HEK293 (cell line): ENCODE results near the gene STK24.
"Not testable (repeated sequence)": the region's sequence is repeated elsewhere in the genome, so short reads cannot be mapped to it uniquely, and the experiment has no call there.

Experiments used
- CTCF ChIA-PET: fragments of 350-600 bp; formaldehyde crosslinking; extraction: SDS; loops from one replicate; lab custom pipeline; 2021; ENCODE audit warnings: antibody characterized with exemption; lab: Yijun Ruan, JAX
- POLR2A ChIA-PET: fragments of 300-600 bp; formaldehyde crosslinking; extraction: SDS; loops from one replicate; lab custom pipeline; 2020; ENCODE audit warnings: antibody characterized with exemption, inconsistent platforms; lab: Yijun Ruan, JAX
- H3K27ac ChIP-seq: fragments of 200-500 bp; sonication (Bioruptor generic); 2 replicates; pipeline ENCODE4 v1.5.1; 2014; ENCODE audit warnings: low read depth, low read length, control low read depth, inconsistent platforms; ENCODE audit errors: extremely low read depth
- H3K36me3 ChIP-seq, 2 experiments: fragments of 200-500 bp in 1 of 2; sonication (Bioruptor generic) in 1 of 2; 1 replicate in 1 of 2; 2 replicates in 1 of 2; pipeline ENCODE4 v1.5.1; 2014 to 2017; ENCODE audit warnings: inconsistent platforms in 2 of 2, low read length in 2 of 2; ENCODE audit not compliant: control insufficient read depth in 2 of 2, insufficient read depth in 1 of 2
- H3K4me1 ChIP-seq: fragments of 200-500 bp; sonication (Bioruptor generic); 2 replicates; pipeline ENCODE4 v1.5.1; 2014; ENCODE audit warnings: mild to moderate bottlenecking, low read length, inconsistent platforms; ENCODE audit not compliant: control insufficient read depth, insufficient read depth
- H3K4me3 ChIP-seq: 2 replicates; pipeline ENCODE4 v1.5.1; 2011; ENCODE audit warnings: low read depth, mild to moderate bottlenecking, control low read depth, low read length, moderate library complexity
- H3K9me3 ChIP-seq: fragments of 200-500 bp; sonication (Bioruptor generic); 2 replicates; pipeline ENCODE4 v1.5.1; 2014; ENCODE audit warnings: low read depth, low read length, inconsistent platforms; ENCODE audit not compliant: control insufficient read depth, insufficient read depth
- EGR2 ChIP-seq: fragments of 450-650 bp; formaldehyde crosslinking; IDR thresholded peaks from 2 replicates; pipeline ENCODE4 v1.5.1; 2016; ENCODE audit warnings: low read depth, missing biosample characterization, missing genetic modification characterization
- GLI4 ChIP-seq: fragments of 450-650 bp; formaldehyde crosslinking; IDR thresholded peaks from 2 replicates; pipeline ENCODE4 v1.5.1; 2016; ENCODE audit warnings: missing biosample characterization, missing genetic modification characterization
- OSR2 ChIP-seq: fragments of 450-650 bp; formaldehyde crosslinking; IDR thresholded peaks from 2 replicates; pipeline ENCODE4 v1.5.1; 2016; ENCODE audit warnings: missing biosample characterization, missing genetic modification characterization
- PRDM1 ChIP-seq: fragments of 450-650 bp; formaldehyde crosslinking; IDR thresholded peaks from 2 replicates; pipeline ENCODE4; 2016; ENCODE audit warnings: missing biosample characterization, missing genetic modification characterization
- ZNF350 ChIP-seq: fragments of 450-650 bp; formaldehyde crosslinking; IDR thresholded peaks from 2 replicates; pipeline ENCODE4 v1.5.0; 2017; ENCODE audit warnings: missing biosample characterization, mild to moderate bottlenecking, missing genetic modification characterization
- ZNF623 ChIP-seq: fragments of 450-650 bp; formaldehyde crosslinking; IDR thresholded peaks from 2 replicates; pipeline ENCODE4 v1.5.1; 2016; ENCODE audit warnings: missing biosample characterization, missing genetic modification characterization
- ZNF707 ChIP-seq: fragments of 450-650 bp; formaldehyde crosslinking; IDR thresholded peaks from 2 replicates; pipeline ENCODE4 v1.5.1; 2016; ENCODE audit warnings: missing biosample characterization, missing genetic modification characterization
- ZNF76 ChIP-seq: fragments of 450-650 bp; formaldehyde crosslinking; IDR thresholded peaks from 2 replicates; pipeline ENCODE4; 2016; ENCODE audit warnings: low read depth, missing biosample characterization, missing genetic modification characterization, borderline replicate concordance
- ZNF843 ChIP-seq: fragments of 450-650 bp; formaldehyde crosslinking; IDR thresholded peaks from 2 replicates; pipeline ENCODE4 v1.5.1; 2016; ENCODE audit warnings: missing biosample characterization, missing genetic modification characterization
- TF ChIP-seq, protein P1 (sequence below): fragments of 450-650 bp; formaldehyde crosslinking; IDR thresholded peaks from 2 replicates; pipeline ENCODE4 v1.5.1; 2016; ENCODE audit warnings: missing biosample characterization, missing genetic modification characterization

The STK24 gene

GRCh38 chr13:98591721-98592361 lies 14.9 kb upstream of the STK24 start:
- H3K27ac ChIP-seq: no peak overlapping the region
- H3K4me1 ChIP-seq: no peaks in the 10 kb centered on the region
- ChIA-PET POLR2A (interaction anchor here (0.6 kb wide), 1 partner anchor 21 kb away, joined by 4 read pairs; no protein-coding TSS in a partner anchor), CTCF (no interaction called here)
- no peaks in the 10 kb centered on the region for H3K36me3 ChIP-seq
- no peaks in the 10 kb centered on the region for H3K9me3 ChIP-seq
- TF ChIP-seq GLI4 (tag by site-specific recombination) (no peak), ZNF623 (no peak), PRDM1 (tag by site-specific recombination) (0 out of 2 replicates have a peak, but pooled peaks have one; percentile 20), ZNF707 (no peak), OSR2 (tag by site-specific recombination) (no peak), ZNF350 (tag by site-specific recombination) (no peak), ZNF843 (no peak)
- TF ChIP-seq, protein P1, sequence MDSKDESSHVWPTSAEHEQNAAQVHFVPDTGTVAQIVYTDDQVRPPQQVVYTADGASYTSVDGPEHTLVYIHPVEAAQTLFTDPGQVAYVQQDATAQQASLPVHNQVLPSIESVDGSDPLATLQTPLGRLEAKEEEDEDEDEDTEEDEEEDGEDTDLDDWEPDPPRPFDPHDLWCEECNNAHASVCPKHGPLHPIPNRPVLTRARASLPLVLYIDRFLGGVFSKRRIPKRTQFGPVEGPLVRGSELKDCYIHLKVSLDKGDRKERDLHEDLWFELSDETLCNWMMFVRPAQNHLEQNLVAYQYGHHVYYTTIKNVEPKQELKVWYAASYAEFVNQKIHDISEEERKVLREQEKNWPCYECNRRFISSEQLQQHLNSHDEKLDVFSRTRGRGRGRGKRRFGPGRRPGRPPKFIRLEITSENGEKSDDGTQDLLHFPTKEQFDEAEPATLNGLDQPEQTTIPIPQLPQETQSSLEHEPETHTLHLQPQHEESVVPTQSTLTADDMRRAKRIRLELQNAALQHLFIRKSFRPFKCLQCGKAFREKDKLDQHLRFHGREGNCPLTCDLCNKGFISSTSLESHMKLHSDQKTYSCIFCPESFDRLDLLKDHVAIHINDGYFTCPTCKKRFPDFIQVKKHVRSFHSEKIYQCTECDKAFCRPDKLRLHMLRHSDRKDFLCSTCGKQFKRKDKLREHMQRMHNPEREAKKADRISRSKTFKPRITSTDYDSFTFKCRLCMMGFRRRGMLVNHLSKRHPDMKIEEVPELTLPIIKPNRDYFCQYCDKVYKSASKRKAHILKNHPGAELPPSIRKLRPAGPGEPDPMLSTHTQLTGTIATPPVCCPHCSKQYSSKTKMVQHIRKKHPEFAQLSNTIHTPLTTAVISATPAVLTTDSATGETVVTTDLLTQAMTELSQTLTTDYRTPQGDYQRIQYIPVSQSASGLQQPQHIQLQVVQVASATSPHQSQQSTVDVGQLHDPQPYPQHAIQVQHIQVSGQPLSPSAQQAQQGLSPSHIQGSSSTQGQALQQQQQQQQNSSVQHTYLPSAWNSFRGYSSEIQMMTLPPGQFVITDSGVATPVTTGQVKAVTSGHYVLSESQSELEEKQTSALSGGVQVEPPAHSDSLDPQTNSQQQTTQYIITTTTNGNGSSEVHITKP: 0 out of 2 replicates have a peak, but pooled peaks have one; percentile 10
- no peak overlapping the region for H3K4me3 ChIP-seq

- H3K4me1 ChIP-seq, H3K9me3 ChIP-seq, H3K27ac ChIP-seq, H3K4me3 ChIP-seq, H3K36me3 ChIP-seq, POLR2A ChIA-PET: not testable (repeated sequence)
- CTCF ChIA-PET: interaction anchor here (1.1 kb wide), 1 partner anchor 63 kb away, joined by 3 read pairs; no protein-coding TSS in a partner anchor
Measured at GRCh38 chr13:98590471-98590870, 13.6 kb upstream of the STK24 start.

DNA sequence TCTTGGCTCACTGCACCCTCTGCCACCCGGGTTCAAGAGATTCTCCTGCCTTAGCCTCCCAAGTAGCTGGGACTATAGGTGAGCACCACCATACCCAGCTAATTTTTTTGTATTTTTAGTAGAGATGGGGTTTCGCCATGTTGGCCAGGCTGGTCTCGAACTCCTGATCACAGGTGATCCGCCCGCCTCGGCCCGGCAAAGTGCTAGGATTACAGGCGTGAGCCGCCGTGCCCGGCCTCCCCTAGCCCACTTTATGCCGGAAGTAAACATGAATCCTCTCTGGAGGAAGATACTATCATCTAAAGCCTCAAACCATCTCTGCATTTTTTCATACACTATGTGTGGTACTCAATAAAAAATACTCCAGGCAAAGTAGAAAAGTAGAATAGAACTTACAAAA lies 12.6 kb upstream of the STK24 start:
- H3K9me3 ChIP-seq, POLR2A ChIA-PET, H3K4me3 ChIP-seq, H3K36me3 ChIP-seq, H3K4me1 ChIP-seq, CTCF ChIA-PET, H3K27ac ChIP-seq: not testable (repeated sequence)

GRCh38 chr13:98586400-98587345 lies 9.8 kb upstream of the STK24 start:
- POLR2A ChIA-PET: interaction anchor here (1.1 kb wide), 1 partner anchor 9 kb away, joined by 4 read pairs; the partner anchor contains the start of gene STK24
- H3K27ac ChIP-seq: no peak overlapping the region
- 0 out of 2 replicates have a peak, but pooled peaks cover 3% of the 10 kb centered on the region for H3K4me1 ChIP-seq
- H3K9me3 ChIP-seq: no peaks in the 10 kb centered on the region
- H3K4me3 ChIP-seq: no peak overlapping the region
- peak; percentile 40; the same call in 1 of the 2 replicates for TF ChIP-seq EGR2 (tag by site-specific recombination)
- TF ChIP-seq ZNF76 (tag by site-specific recombination): no peak
- TF ChIP-seq, all 188 proteins: peak for 1
- no peaks in the 10 kb centered on the region for H3K36me3 ChIP-seq
- CTCF ChIA-PET: interaction anchor here (0.7 kb wide), 1 partner anchor 48 kb away, joined by 3 read pairs; no protein-coding TSS in a partner anchor
